Suprapubic skin (tissue), 4 donors: ENCODE results near the gene CDH13.

Source experiments
- EP300 ChIP-seq: sonication (generic); formaldehyde crosslinking; IDR thresholded peaks from one replicate; pipeline ENCODE4 v1.6.1; 2017; ENCODE audit warnings: antibody characterized with exemption
- POLR2A ChIP-seq, 2 donors: fragments of 450-650 bp; IDR thresholded peaks; one replicate each; pipeline ENCODE4 v1.6.1; 2017; ENCODE audit warnings: antibody characterized with exemption in 2 of 2, mild to moderate bottlenecking in 2 of 2, moderate library complexity in 2 of 2
- POLR2AphosphoS5 ChIP-seq, 3 donors: sonication (generic); formaldehyde crosslinking; IDR thresholded peaks; one replicate each; pipeline ENCODE4 v1.6.1; 2017; ENCODE audit warnings: antibody characterized with exemption in 3 of 3
- TF ChIP-seq, protein P1 (sequence below), 2 donors: fragments of 200-600 bp in 1 of 2; fragments of 450-650 bp in 1 of 2; sonication (generic) in 1 of 2; IDR thresholded peaks; one replicate each; pipeline ENCODE4 v1.5.1; 2016 to 2019; ENCODE audit warnings: antibody characterized with exemption in 2 of 2, mild to moderate bottlenecking in 1 of 2, moderate library complexity in 1 of 2

DNA sequence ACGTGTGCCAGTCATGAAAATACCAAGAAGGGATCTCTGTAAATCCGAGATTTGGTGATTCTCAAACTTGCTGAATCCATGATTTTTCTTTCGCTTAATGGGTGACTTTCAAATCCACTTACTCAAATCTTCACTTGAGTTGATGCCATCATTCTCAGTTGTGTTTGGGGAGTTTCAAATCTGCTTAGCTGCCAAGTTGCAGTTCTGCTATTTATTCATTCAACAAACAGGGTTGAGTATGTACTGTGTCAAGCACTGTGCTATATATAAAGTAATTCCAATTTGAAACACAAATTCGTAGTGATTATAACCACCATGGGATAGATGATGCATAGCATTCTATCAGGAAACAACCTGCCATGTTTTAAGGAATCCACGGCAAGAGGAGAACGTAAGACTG, 394.3 kb downstream of the CDH13 start:
- TF ChIP-seq EP300 (no peak), POLR2A (IDR thresholded peaks at IDR 0.05) (no peak), POLR2AphosphoS5 (IDR thresholded peaks at IDR 0.05) (no peak)
- TF ChIP-seq, protein P1, sequence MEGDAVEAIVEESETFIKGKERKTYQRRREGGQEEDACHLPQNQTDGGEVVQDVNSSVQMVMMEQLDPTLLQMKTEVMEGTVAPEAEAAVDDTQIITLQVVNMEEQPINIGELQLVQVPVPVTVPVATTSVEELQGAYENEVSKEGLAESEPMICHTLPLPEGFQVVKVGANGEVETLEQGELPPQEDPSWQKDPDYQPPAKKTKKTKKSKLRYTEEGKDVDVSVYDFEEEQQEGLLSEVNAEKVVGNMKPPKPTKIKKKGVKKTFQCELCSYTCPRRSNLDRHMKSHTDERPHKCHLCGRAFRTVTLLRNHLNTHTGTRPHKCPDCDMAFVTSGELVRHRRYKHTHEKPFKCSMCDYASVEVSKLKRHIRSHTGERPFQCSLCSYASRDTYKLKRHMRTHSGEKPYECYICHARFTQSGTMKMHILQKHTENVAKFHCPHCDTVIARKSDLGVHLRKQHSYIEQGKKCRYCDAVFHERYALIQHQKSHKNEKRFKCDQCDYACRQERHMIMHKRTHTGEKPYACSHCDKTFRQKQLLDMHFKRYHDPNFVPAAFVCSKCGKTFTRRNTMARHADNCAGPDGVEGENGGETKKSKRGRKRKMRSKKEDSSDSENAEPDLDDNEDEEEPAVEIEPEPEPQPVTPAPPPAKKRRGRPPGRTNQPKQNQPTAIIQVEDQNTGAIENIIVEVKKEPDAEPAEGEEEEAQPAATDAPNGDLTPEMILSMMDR (IDR thresholded peaks at IDR 0.05): no peak
